SKM-1 treated with dmso at 0.1 percent for 144 hours (cell line): ENCODE data around the gene TMEM255B.

ENCODE experiments used
- DNase-seq: peaks from one replicate; lab custom pipeline; 2025; ENCODE audit not compliant: unreplicated experiment; lab: John Stamatoyannopoulos, UW

Gene TMEM255B

GRCh38 chr13:113856716-113857065 is 97.7 kb downstream of the TMEM255B start:
- DNase-seq: no peak

- DNase-seq: no peak
Measured at GRCh38 chr13:113857531-113858195, 98.6 kb downstream of the TMEM255B start.

- no peak for DNase-seq
Measured at GRCh38 chr13:113859311-113860050, 100.5 kb downstream of the TMEM255B start.

GRCh38 chr13:113860051-113860664 is 101.1 kb downstream of the TMEM255B start:
- no peak for DNase-seq

GRCh38 chr13:113860665-113861432 is 101.8 kb downstream of the TMEM255B start:
- no peak for DNase-seq

- DNase-seq: no peak
Measured at GRCh38 chr13:113861433-113862030, 102.5 kb downstream of the TMEM255B start.

- DNase-seq: no peak
Measured at GRCh38 chr13:113862191-113862930, 103.3 kb downstream of the TMEM255B start.

GRCh38 chr13:113862931-113863523 is 104.0 kb downstream of the TMEM255B start:
- no peak for DNase-seq

- no peak for DNase-seq
Measured at GRCh38 chr13:113863524-113864272, 104.7 kb downstream of the TMEM255B start, which contains the start of gene GAS6. TSS of gene GAS6 (minus strand) at chr13:113864076. CDS start at chr13:113863920, 156 bp downstream.

- DNase-seq: no peak
Measured at GRCh38 chr13:113864273-113864890, 105.4 kb downstream of the TMEM255B start.

- no peak for DNase-seq
Measured at GRCh38 chr13:113865427-113865826, 106.4 kb downstream of the TMEM255B start.
